IMR-90 (cell line): ENCODE results near the gene KRT86. TPM values are rescaled to one million over a fixed set of nuclear protein-coding genes. Genes with fewer than 3 reads are reported as not detected.
A peak's percentile ranks its signal among the peaks of the same experiment; 100 is the strongest.

Source experiments
- ATAC-seq: fragments of 200-7000 bp; cut with Tn5 transposase; 2 replicates; pipeline ENCODE4 v1.9.1; 2020; ENCODE audit warnings: low read depth, mild to moderate bottlenecking, moderate library complexity
- BruUV-seq: library from RNA; stranded (reverse); fragments of 400-500 nt; replicated peaks from 2 replicates; lab custom pipeline; 2021; lab: Mats Ljungman, UMichigan
- CTCF ChIA-PET: fragments of 300-600 bp; formaldehyde crosslinking; extraction: SDS; loops from one replicate; lab custom pipeline; 2021; ENCODE audit warnings: antibody characterized with exemption; lab: Yijun Ruan, JAX
- POLR2A ChIA-PET: fragments of 300-600 bp; sonication (Branson Sonifier 250); formaldehyde crosslinking; loops from one replicate; lab custom pipeline; 2022; ENCODE audit warnings: antibody characterized with exemption; ENCODE audit not compliant: unreplicated experiment; lab: Charles Lee
- DNase-seq: peaks from one replicate; pipeline ENCODE4 v3.0.0; 2013
- H2AFZ ChIP-seq: replicated peaks from 2 replicates; pipeline ENCODE3; 2013; ENCODE audit warnings: low read length, mild to moderate bottlenecking; ENCODE audit not compliant: poor library complexity
- H2AK5ac ChIP-seq: 2 replicates; pipeline ENCODE4 v1.6.1; 2013; ENCODE audit warnings: low read depth, low read length, inconsistent platforms
- H2AK9ac ChIP-seq: replicated peaks from 2 replicates; pipeline ENCODE3; 2013; ENCODE audit warnings: mild to moderate bottlenecking, low read depth, low read length, moderate library complexity; ENCODE audit not compliant: poor library complexity
- H2BK120ac ChIP-seq: 2 replicates; pipeline ENCODE4 v1.6.1; 2013; ENCODE audit warnings: low read depth, low read length, inconsistent platforms
- H2BK15ac ChIP-seq: 3 replicates; pipeline ENCODE4 v1.6.1; 2013; ENCODE audit warnings: low read depth, low read length, inconsistent platforms
- H2BK20ac ChIP-seq: 2 replicates; pipeline ENCODE4 v1.6.1; 2013; ENCODE audit warnings: low read depth, mild to moderate bottlenecking, inconsistent platforms, low read length, moderate library complexity
- H2BK5ac ChIP-seq: 2 replicates; pipeline ENCODE4 v1.6.1; 2013; ENCODE audit warnings: mild to moderate bottlenecking, low read depth, low read length, inconsistent platforms; ENCODE audit not compliant: poor library complexity, severe bottlenecking
- H3K14ac ChIP-seq: replicated peaks from 2 replicates; pipeline ENCODE4 v1.6.1; 2013; ENCODE audit warnings: low read depth, low read length, inconsistent platforms
- H3K18ac ChIP-seq: 2 replicates; pipeline ENCODE4 v1.6.1; 2013; ENCODE audit warnings: low read depth, low read length, control low read depth
- H3K23ac ChIP-seq: 2 replicates; pipeline ENCODE4 v1.6.1; 2013; ENCODE audit warnings: low read depth, low read length, inconsistent platforms
- H3K27ac ChIP-seq: 2 replicates; pipeline ENCODE4 v1.5.1; 2013; ENCODE audit warnings: mild to moderate bottlenecking, control low read depth, low read length; ENCODE audit not compliant: insufficient read depth
- H3K27me3 ChIP-seq: 2 replicates; pipeline ENCODE4 v1.6.1; 2013; ENCODE audit warnings: low read length; ENCODE audit not compliant: control insufficient read depth, insufficient read depth
- H3K36me3 ChIP-seq: 2 replicates; pipeline ENCODE4 v1.6.1; 2013; ENCODE audit warnings: low read length, mixed read lengths; ENCODE audit not compliant: control insufficient read depth, insufficient read depth
- H3K4ac ChIP-seq: 2 replicates; pipeline ENCODE4 v1.6.1; 2013; ENCODE audit warnings: low read depth, low read length, inconsistent platforms
- H3K4me1 ChIP-seq: 2 replicates; pipeline ENCODE4 v1.6.1; 2013; ENCODE audit warnings: low read length, mixed read lengths; ENCODE audit not compliant: control insufficient read depth, insufficient read depth
- H3K4me2 ChIP-seq: 2 replicates; pipeline ENCODE4 v1.6.1; 2013; ENCODE audit warnings: low read depth, mild to moderate bottlenecking, control low read depth, low read length, moderate library complexity
- H3K4me3 ChIP-seq: 2 replicates; pipeline ENCODE4 v1.5.1; 2013; ENCODE audit warnings: low read depth, mild to moderate bottlenecking, control low read depth, low read length, moderate library complexity; ENCODE audit not compliant: insufficient read depth
- H3K56ac ChIP-seq: 2 replicates; pipeline ENCODE4 v1.6.1; 2013; ENCODE audit warnings: low read length, inconsistent platforms; ENCODE audit not compliant: insufficient read depth; ENCODE audit errors: extremely low read depth
- H3K79me1 ChIP-seq, 2 experiments: 2 replicates each; pipeline ENCODE4 v1.6.1; 2013; ENCODE audit warnings: low read length in 2 of 2, inconsistent platforms in 1 of 2, low read depth in 1 of 2
- H3K9ac ChIP-seq: 2 replicates; pipeline ENCODE4 v1.6.1; 2013; ENCODE audit warnings: low read depth, low read length, control low read depth
- H3K9me1 ChIP-seq: 2 replicates; pipeline ENCODE4 v1.6.1; 2013; ENCODE audit warnings: low read length, inconsistent platforms; ENCODE audit not compliant: insufficient read depth
- H3K9me3 ChIP-seq: 2 replicates; pipeline ENCODE4 v1.6.1; 2013; ENCODE audit warnings: low read length; ENCODE audit not compliant: control insufficient read depth, insufficient read depth
- H4K20me1 ChIP-seq: 2 replicates; pipeline ENCODE4 v1.6.1; 2013; ENCODE audit warnings: low read length, inconsistent platforms; ENCODE audit not compliant: insufficient read depth
- H4K5ac ChIP-seq: 2 replicates; pipeline ENCODE4 v1.6.1; 2013; ENCODE audit warnings: mild to moderate bottlenecking, low read depth, low read length, control low read depth
- H4K8ac ChIP-seq, 2 experiments: 2 replicates each; pipeline ENCODE4 v1.6.1; 2013; ENCODE audit warnings: low read depth in 2 of 2, low read length in 2 of 2, control low read depth in 1 of 2, inconsistent platforms in 1 of 2
- H4K91ac ChIP-seq: 2 replicates; pipeline ENCODE4 v1.6.1; 2013; ENCODE audit warnings: low read depth, low read length, inconsistent platforms; ENCODE audit not compliant: insufficient read depth
- POLR2A ChIP-seq: IDR thresholded peaks from 2 replicates; pipeline ENCODE4 v1.6.1; 2012; ENCODE audit warnings: mild to moderate bottlenecking, low read depth, low read length
- WGBS, 2 experiments: methylation state at CpG; one replicate each; pipeline versions ENCODE4 v1.1.5 to v1.1.7; 2013; ENCODE audit warnings: missing lambda C conversion rate in 2 of 2; ENCODE audit not compliant: insufficient read length in 1 of 2; ENCODE audit errors: extremely low coverage in 2 of 2; 5-methylcytosine and 5-hydroxymethylcytosine counted together
- dilution Hi-C: fragments of 300-500 bp; cut with HindIII; formaldehyde crosslinking; loops from one replicate; pipeline ENCODE4 v1.14.3; 2018; ENCODE audit warnings: low sequenced_read_pairs; ENCODE audit not compliant: unreplicated experiment
- in situ Hi-C: fragments of 300-500 bp; cut with MboI; formaldehyde crosslinking; loops from 3 replicates; pipeline ENCODE4 v1.14.3; 2019; ENCODE audit warnings: low sequenced_read_pairs, inconsistent platforms, mixed read lengths
- intact Hi-C: fragments of 100-400 bp; cut with micrococcal nuclease; formaldehyde crosslinking; loops from 2 replicates; pipeline ENCODE4 v1.10.0; 2022
- polyA plus RNA-seq, 3 experiments: library from polyadenylated mRNA; depleted of rRNA; stranded (reverse); fragments of >200 nt; gene quantifications; 2 replicates each; pipeline ENCODE4 v1.2.3, GENCODE V29; 2012; ENCODE audit warnings: low replicate concordance in 1 of 3
- total RNA-seq: library from RNA; depleted of rRNA; stranded (reverse); fragments of >200 nt; gene quantifications from 2 replicates; pipeline ENCODE4 v1.2.3, GENCODE V29; 2012
- TF ChIP-seq, protein P1 (sequence below): fragments of 150-350 bp; IDR thresholded peaks from 2 replicates; pipeline ENCODE4 v1.6.1; 2017; ENCODE audit warnings: mild to moderate bottlenecking, antibody characterized with exemption, low read length, low read depth

The KRT86 gene
- total and polyA plus RNA-seq, 2 of the 4 experiments (the other 2 are of a cell fraction): not detected

DNA sequence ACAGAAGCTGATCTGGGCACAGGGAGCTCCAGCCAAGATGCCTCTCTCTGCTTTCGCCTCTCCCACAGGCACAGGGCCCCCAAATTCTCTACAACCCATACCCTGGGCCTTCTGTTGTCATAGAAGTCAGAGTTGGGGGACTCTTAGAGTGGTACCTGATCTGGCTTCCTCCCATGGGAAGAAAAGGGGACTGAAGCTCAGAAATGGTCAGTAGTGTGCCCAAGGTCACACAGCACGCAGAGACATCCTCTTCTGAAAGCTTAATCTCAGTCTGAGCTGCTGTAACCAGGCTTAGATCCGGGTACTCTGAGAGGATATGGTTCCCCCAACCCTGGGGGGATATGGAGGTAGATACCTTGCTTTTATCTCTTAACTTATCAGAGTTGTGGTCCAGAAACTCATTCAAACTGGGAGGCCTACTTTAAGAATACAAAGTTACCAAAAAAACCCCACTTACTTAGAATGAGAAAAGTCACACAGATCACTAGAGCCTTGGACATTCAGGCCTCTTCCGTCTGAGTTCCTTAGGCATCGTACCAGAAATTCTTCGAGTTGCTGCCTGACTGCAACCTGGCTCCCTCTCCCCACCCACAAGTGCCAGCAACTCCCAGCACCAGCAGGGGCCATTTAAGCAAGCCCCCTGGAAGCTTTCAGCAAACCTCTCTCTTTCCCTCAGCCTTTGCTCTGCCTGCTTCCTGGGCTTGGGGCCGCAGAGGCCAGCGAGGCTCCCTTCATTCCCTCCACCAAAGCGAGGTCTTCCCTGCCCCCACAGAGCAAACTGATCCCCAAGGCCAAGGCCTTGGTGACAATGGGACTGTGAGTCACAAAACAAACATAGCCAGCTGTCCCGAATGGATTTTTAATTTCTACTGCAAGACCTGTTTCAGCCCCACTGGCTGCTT, 27.5 kb upstream of the KRT86 start:
- dilution Hi-C loops: no loop called here

More for the DNA sequence above, 27.5 kb upstream of the KRT86 start:
- ATAC-seq (no peak), DNase-seq (no peak)
- Histone ChIP-seq H3K9ac (no peak overlapping the region), H2BK20ac (peak overlapping the region; percentile 38), H4K91ac (peak overlapping the region; percentile 57), H3K9me1 (peaks cover 28% of the 10 kb centered on the region), H3K9me3 (no peaks in the 10 kb centered on the region), H3K14ac (peak overlapping the region; percentile 50; the same call in 1 of the 2 replicates), H3K18ac (no peak overlapping the region), H3K56ac (no peak overlapping the region), H2BK15ac (peak overlapping the region; percentile 59; the same call in 2 of the 3 replicates), H3K4me1 (peaks cover 27% of the 10 kb centered on the region), H3K4ac (peak overlapping the region; percentile 49), H2AK5ac (peak overlapping the region; percentile 27), H2BK5ac (no peak overlapping the region), H3K4me2 (no peak overlapping the region), H3K27ac (no peak overlapping the region), H4K5ac (no peak overlapping the region), H2AK9ac (peak overlapping the region; percentile 2), H4K20me1 (no peaks in the 10 kb centered on the region), H3K23ac (no peak overlapping the region), H3K79me1 (peaks cover 0 to 6% of the 10 kb centered on the region in 2 experiments; a peak in 1 of 4 replicates), H3K4me3 (no peak overlapping the region), H4K8ac (peak overlapping the region; percentile 11 to 40; a peak in 1 of 4 replicates), H2AFZ (no peak overlapping the region), H2BK120ac (peak overlapping the region; percentile 65; the same call in 1 of the 2 replicates), H3K27me3 (no peaks in the 10 kb centered on the region), H3K36me3 (no peaks in the 10 kb centered on the region)
- intact Hi-C loops: no loop called here
- CTCF ChIA-PET: interaction anchor here (0.6 to 0.8 kb wide), 2 partner anchors 32 to 779 kb away, joined by 3 to 4 read pairs; no protein-coding TSS in a partner anchor
- BruUV-seq: no TSS peak
- in situ Hi-C loops: no loop called here
- no peak for TF ChIP-seq POLR2A
- TF ChIP-seq, protein P1, sequence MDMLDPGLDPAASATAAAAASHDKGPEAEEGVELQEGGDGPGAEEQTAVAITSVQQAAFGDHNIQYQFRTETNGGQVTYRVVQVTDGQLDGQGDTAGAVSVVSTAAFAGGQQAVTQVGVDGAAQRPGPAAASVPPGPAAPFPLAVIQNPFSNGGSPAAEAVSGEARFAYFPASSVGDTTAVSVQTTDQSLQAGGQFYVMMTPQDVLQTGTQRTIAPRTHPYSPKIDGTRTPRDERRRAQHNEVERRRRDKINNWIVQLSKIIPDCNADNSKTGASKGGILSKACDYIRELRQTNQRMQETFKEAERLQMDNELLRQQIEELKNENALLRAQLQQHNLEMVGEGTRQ: no peak
- 100% methylated on average over 1 of the region's 10 CpGs; no CpG with 5 or more reads in 1 of the 2 experiments for WGBS, 2 experiments
- POLR2A ChIA-PET: no interaction called here
